Osteoblast (primary cell): ENCODE measurements around the gene PCDH9. TPM values are rescaled to one million over a fixed set of nuclear protein-coding genes. Genes with fewer than 3 reads are reported as not detected.

Source experiments
- DNase-seq: peaks from one replicate; pipeline ENCODE4 v3.0.0; 2011; ENCODE audit warnings: low spot score, mixed read lengths; ENCODE audit not compliant: insufficient read length; ENCODE audit errors: missing footprints
- H2AFZ ChIP-seq: 2 replicates; pipeline ENCODE4 v1.6.0; 2011; ENCODE audit warnings: mild to moderate bottlenecking, low read length
- H3K27ac ChIP-seq: 2 replicates; pipeline ENCODE4 v1.5.1; 2011; ENCODE audit warnings: mild to moderate bottlenecking, low read depth, low read length, moderate library complexity
- H3K27me3 ChIP-seq: 2 replicates; pipeline ENCODE4 v1.6.0; 2012; ENCODE audit warnings: mild to moderate bottlenecking, control low read depth, inconsistent platforms, low read length, moderate library complexity; ENCODE audit not compliant: insufficient read depth
- H3K36me3 ChIP-seq: 2 replicates; pipeline ENCODE4 v1.5.1; 2011; ENCODE audit warnings: mild to moderate bottlenecking, low read length, control low read depth, moderate library complexity; ENCODE audit not compliant: insufficient read depth
- H3K4me1 ChIP-seq: 2 replicates; pipeline ENCODE4 v1.5.1; 2011; ENCODE audit warnings: mild to moderate bottlenecking, low read length, control low read depth, moderate library complexity; ENCODE audit not compliant: insufficient read depth
- H3K4me2 ChIP-seq: 2 replicates; pipeline ENCODE4 v1.6.0; 2011; ENCODE audit warnings: mild to moderate bottlenecking, low read length; ENCODE audit not compliant: insufficient read depth
- H3K4me3 ChIP-seq: fragments of 200-600 bp; sonication (generic); 3 replicates; pipeline ENCODE4 v1.5.1; 2012; ENCODE audit warnings: mild to moderate bottlenecking, low read length, inconsistent platforms; ENCODE audit not compliant: insufficient read depth
- H3K79me2 ChIP-seq: 2 replicates; pipeline ENCODE4 v1.6.0; 2012; ENCODE audit warnings: mild to moderate bottlenecking, low read length, control low read depth, inconsistent platforms; ENCODE audit not compliant: insufficient read depth
- H3K9me3 ChIP-seq: 2 replicates; pipeline ENCODE4 v1.5.1; 2011; ENCODE audit warnings: low read depth, low read length, control low read depth
- H4K20me1 ChIP-seq: 2 replicates; pipeline ENCODE4 v1.6.0; 2012; ENCODE audit warnings: mild to moderate bottlenecking, low read length, control low read depth; ENCODE audit not compliant: insufficient read depth
- CTCF ChIP-seq: IDR thresholded peaks from 2 replicates; pipeline ENCODE4 v1.5.1; 2011; ENCODE audit warnings: mild to moderate bottlenecking, low read depth, low read length, moderate library complexity; ENCODE audit errors: extremely low read depth
- total RNA-seq: library from RNA; depleted of rRNA; stranded (reverse); fragments of >200 nt; gene quantifications from 2 replicates; pipeline ENCODE4 v1.2.3, GENCODE V29; 2012

PCDH9 gene
- total RNA-seq, 1 donor = 1.1 TPM

GRCh38 chr13:66781241-66781640 lies 448.9 kb downstream of the PCDH9 start:
- H3K4me1 ChIP-seq = peaks cover 6% of the 10 kb centered on the region
- H3K27ac ChIP-seq = no peak overlapping the region
- no peak overlapping the region for H3K4me2 ChIP-seq
- H4K20me1 ChIP-seq = no peaks in the 10 kb centered on the region
- H3K36me3 ChIP-seq = no peaks in the 10 kb centered on the region
- H3K27me3 ChIP-seq = no peaks in the 10 kb centered on the region
- H2AFZ ChIP-seq = no peak overlapping the region
- no peak for DNase-seq
- no peak for TF ChIP-seq CTCF
- no peaks in the 10 kb centered on the region for H3K79me2 ChIP-seq
- H3K4me3 ChIP-seq = no peak overlapping the region
- H3K9me3 ChIP-seq = no peaks in the 10 kb centered on the region

- no peak overlapping the region for H3K4me3 ChIP-seq
- H3K27me3 ChIP-seq = no peaks in the 10 kb centered on the region
- no peak overlapping the region for H2AFZ ChIP-seq
- H4K20me1 ChIP-seq = no peaks in the 10 kb centered on the region
- peak; percentile 59 for DNase-seq
- H3K36me3 ChIP-seq = no peaks in the 10 kb centered on the region
- H3K27ac ChIP-seq = no peak overlapping the region
- H3K4me2 ChIP-seq = no peak overlapping the region
- peaks cover 6% of the 10 kb centered on the region for H3K4me1 ChIP-seq
- no peaks in the 10 kb centered on the region for H3K79me2 ChIP-seq
- H3K9me3 ChIP-seq = no peaks in the 10 kb centered on the region
- no peak for TF ChIP-seq CTCF
Measured at GRCh38 chr13:66780814-66781213, 449.3 kb downstream of the PCDH9 start.

GRCh38 chr13:66778461-66778860 lies 451.7 kb downstream of the PCDH9 start:
- no peaks in the 10 kb centered on the region for H3K27me3 ChIP-seq
- no peak overlapping the region for H3K4me2 ChIP-seq
- peaks cover 6% of the 10 kb centered on the region for H3K4me1 ChIP-seq
- H3K4me3 ChIP-seq = no peak overlapping the region
- no peaks in the 10 kb centered on the region for H3K36me3 ChIP-seq
- no peaks in the 10 kb centered on the region for H4K20me1 ChIP-seq
- no peak for TF ChIP-seq CTCF
- peak; percentile 57 for DNase-seq
- H3K79me2 ChIP-seq = no peaks in the 10 kb centered on the region
- no peaks in the 10 kb centered on the region for H3K9me3 ChIP-seq
- H2AFZ ChIP-seq = no peak overlapping the region
- H3K27ac ChIP-seq = no peak overlapping the region

- no peak for TF ChIP-seq CTCF
- Histone ChIP-seq H2AFZ (no peak overlapping the region), H3K4me1 (no peaks in the 10 kb centered on the region), H3K27ac (no peak overlapping the region), H3K27me3 (no peaks in the 10 kb centered on the region), H3K4me3 (no peak overlapping the region), H3K4me2 (no peak overlapping the region), H4K20me1 (no peaks in the 10 kb centered on the region), H3K36me3 (no peaks in the 10 kb centered on the region), H3K9me3 (no peaks in the 10 kb centered on the region), H3K79me2 (no peaks in the 10 kb centered on the region)
- no peak for DNase-seq
Measured at GRCh38 chr13:66775196-66775595, 454.9 kb downstream of the PCDH9 start.
